A549 (cell line): ENCODE data around the gene ENO2. TPM values are rescaled to one million over a fixed set of nuclear protein-coding genes. Genes with fewer than 3 reads are reported as not detected.
A peak's percentile ranks its signal among the peaks of the same experiment; 100 is the strongest.

ENCODE experiments used
- ATAC-seq, 2 experiments: fragments of 200-7000 bp in 1 of 2; fragments of >200 bp in 1 of 2; cut with Nextera tagmentation in 1 of 2; cut with Tn5 transposase in 1 of 2; 3 replicates each; pipeline versions ENCODE4 v1.8.0 to v1.9.1; 2018 to 2020; ENCODE audit warnings: mild to moderate bottlenecking in 1 of 2, moderate library complexity in 1 of 2
- CTCF ChIA-PET: fragments of 300-600 bp; sonication (Branson Sonifier 250); formaldehyde crosslinking; extraction: SDS; loops from one replicate; lab custom pipeline; 2021; ENCODE audit warnings: antibody characterized with exemption, inconsistent platforms; lab: Yijun Ruan, JAX
- POLR2A ChIA-PET: fragments of 350-600 bp; formaldehyde crosslinking; extraction: SDS; loops from one replicate; lab custom pipeline; 2021; ENCODE audit warnings: antibody characterized with exemption, inconsistent platforms; lab: Yijun Ruan, JAX
- DNase-seq, 2 experiments: peaks; one replicate each; pipeline versions ENCODE4 v3.0.0 to v3.0.0-alpha.2; 2011 to 2016; ENCODE audit warnings: low read depth in 1 of 2, low spot score in 1 of 2
- FAIRE-seq: peaks from 2 replicates; lab custom pipeline; 2011; peaks lifted over from hg19 to GRCh38; lab: Jason Lieb, UNC
- H3K27ac ChIP-seq, 2 experiments: fragments of >200 bp; sonication (Bioruptor Twin); formaldehyde crosslinking; 3 replicates each; pipeline ENCODE4 v1.5.1; 2016 to 2017
- H3K4me1 ChIP-seq: fragments of >200 bp; sonication (Bioruptor Twin); formaldehyde crosslinking; 3 replicates; pipeline ENCODE4 v1.6.1; 2016
- H3K4me2 ChIP-seq: fragments of >200 bp; sonication (Bioruptor Twin); formaldehyde crosslinking; 3 replicates; pipeline ENCODE4 v1.6.1; 2016
- H3K4me3 ChIP-seq: fragments of >200 bp; sonication (Bioruptor Twin); formaldehyde crosslinking; 3 replicates; pipeline ENCODE4 v1.5.1; 2016
- H3K9me3 ChIP-seq: fragments of >200 bp; sonication (Bioruptor Twin); formaldehyde crosslinking; 3 replicates; pipeline ENCODE4 v1.6.1; 2016
- BCL3 ChIP-seq: fragments of >200 bp; sonication (Bioruptor Twin); formaldehyde crosslinking; IDR thresholded peaks from 3 replicates; pipeline ENCODE4 v1.6.1; 2016
- BHLHE40 ChIP-seq: IDR thresholded peaks from 2 replicates; pipeline ENCODE4 v1.6.1; 2012; ENCODE audit warnings: low read depth, low read length, inconsistent platforms
- CBX2 ChIP-seq: fragments of 200-600 bp; sonication (generic); IDR thresholded peaks from 2 replicates; pipeline ENCODE4 v1.6.1; 2016; ENCODE audit warnings: low read depth, mild to moderate bottlenecking, borderline replicate concordance
- CBX8 ChIP-seq: fragments of 200-600 bp; sonication (generic); IDR thresholded peaks from 2 replicates; pipeline ENCODE4 v1.6.1; 2016
- EHMT2 ChIP-seq: fragments of 200-600 bp; sonication (generic); IDR thresholded peaks from 2 replicates; pipeline ENCODE4 v1.6.1; 2016; ENCODE audit warnings: antibody characterized with exemption, low read depth, mild to moderate bottlenecking, moderate library complexity
- EP300 ChIP-seq, 2 experiments: fragments of >200 bp; sonication (Bioruptor Twin); formaldehyde crosslinking; IDR thresholded peaks; 2 replicates in 1 of 2; 3 replicates in 1 of 2; pipeline ENCODE4 v1.6.1; 2016 to 2017
- FOSL2 ChIP-seq, 2 experiments: fragments of 450-650 bp in 1 of 2; fragments of >200 bp in 1 of 2; sonication (Bioruptor Twin) in 1 of 2; formaldehyde crosslinking; IDR thresholded peaks; 2 replicates each; pipeline versions ENCODE4 v1.5.0 to v1.6.1; 2016 to 2020; ENCODE audit warnings: mild to moderate bottlenecking in 1 of 2, moderate library complexity in 1 of 2
- GATA3 ChIP-seq: IDR thresholded peaks from 2 replicates; pipeline ENCODE4 v1.6.1; 2012; ENCODE audit warnings: borderline replicate concordance
- HES2 ChIP-seq: fragments of >200 bp; sonication (Bioruptor Twin); formaldehyde crosslinking; IDR thresholded peaks from 2 replicates; pipeline ENCODE4 v1.6.1; 2016
- HEYL ChIP-seq: fragments of 250-450 bp; sonication (Bioruptor Pico); IDR thresholded peaks from 2 replicates; pipeline ENCODE4 v1.8.0; 2021; ENCODE audit warnings: mild to moderate bottlenecking, moderate library complexity
- HOXB13 ChIP-seq: fragments of 250-450 bp; sonication (Bioruptor Pico); IDR thresholded peaks from 2 replicates; pipeline ENCODE4 v1.5.0; 2020; ENCODE audit warnings: low read depth, mild to moderate bottlenecking, moderate library complexity
- JUNB ChIP-seq: fragments of >200 bp; sonication (Bioruptor Twin); formaldehyde crosslinking; IDR thresholded peaks from 2 replicates; pipeline ENCODE4 v1.6.1; 2016
- MAFK ChIP-seq: fragments of 450-650 bp; IDR thresholded peaks from 2 replicates; pipeline ENCODE4 v1.6.1; 2014; ENCODE audit not compliant: partially characterized antibody
- MAX ChIP-seq: IDR thresholded peaks from 2 replicates; pipeline ENCODE4 v1.6.1; 2012
- MYC ChIP-seq: IDR thresholded peaks from 2 replicates; pipeline ENCODE4 v1.6.1; 2012; ENCODE audit warnings: mild to moderate bottlenecking, inconsistent platforms, low read length, improper control_type of control experiment, borderline replicate concordance
- NFE2L2 ChIP-seq: fragments of 150-350 bp; conservative IDR thresholded peaks from 2 replicates; pipeline ENCODE4 v1.6.1; 2014; ENCODE audit warnings: low read length
- NPAS2 ChIP-seq: fragments of 250-450 bp; sonication (Bioruptor Pico); IDR thresholded peaks from 2 replicates; pipeline ENCODE4 v1.8.0; 2022; ENCODE audit warnings: mild to moderate bottlenecking, moderate library complexity, borderline replicate concordance
- PHF8 ChIP-seq: fragments of 200-600 bp; sonication (generic); IDR thresholded peaks from 2 replicates; pipeline ENCODE4 v1.6.1; 2016; ENCODE audit warnings: low read depth, mild to moderate bottlenecking, antibody characterized with exemption, moderate library complexity, borderline replicate concordance
- POLR2A ChIP-seq: IDR thresholded peaks from 2 replicates; pipeline ENCODE4 v1.6.1; 2012; ENCODE audit warnings: mild to moderate bottlenecking, low read length
- POLR2AphosphoS2 ChIP-seq: conservative IDR thresholded peaks from 2 replicates; pipeline ENCODE4 v1.6.1; 2012; ENCODE audit warnings: low read length, improper control_type of control experiment, inconsistent platforms
- RAD21 ChIP-seq, 2 experiments: fragments of >200 bp in 1 of 2; sonication (Bioruptor Twin) in 1 of 2; formaldehyde crosslinking in 1 of 2; IDR thresholded peaks in 1 of 2; conservative IDR thresholded peaks in 1 of 2; 2 replicates in 1 of 2; 3 replicates in 1 of 2; pipeline ENCODE4 v1.6.1; 2012 to 2018; ENCODE audit warnings: inconsistent platforms in 1 of 2
- REST ChIP-seq: fragments of 200-600 bp; sonication (generic); IDR thresholded peaks from 2 replicates; pipeline ENCODE4 v1.6.1; 2016; ENCODE audit warnings: antibody characterized with exemption, mild to moderate bottlenecking, moderate library complexity
- RFX5 ChIP-seq: fragments of 450-650 bp; IDR thresholded peaks from 2 replicates; pipeline ENCODE4 v1.7.1; 2014; ENCODE audit warnings: antibody characterized with exemption, mild to moderate bottlenecking, moderate library complexity
- RNF2 ChIP-seq: fragments of 200-600 bp; sonication (generic); IDR thresholded peaks from 2 replicates; pipeline ENCODE4 v1.6.1; 2016; ENCODE audit warnings: low read depth, mild to moderate bottlenecking, antibody characterized with exemption, moderate library complexity, borderline replicate concordance
- SREBF2 ChIP-seq: fragments of 450-650 bp; IDR thresholded peaks from 2 replicates; pipeline ENCODE4 v1.6.1; 2014; ENCODE audit warnings: mild to moderate bottlenecking, moderate library complexity
- TFCP2L1 ChIP-seq: fragments of 250-450 bp; sonication (Bioruptor Pico); IDR thresholded peaks from 2 replicates; pipeline ENCODE4 v1.5.0; 2021; ENCODE audit warnings: mild to moderate bottlenecking
- TP53 ChIP-seq: fragments of 250-450 bp; sonication (Bioruptor Pico); IDR thresholded peaks from 2 replicates; pipeline ENCODE4 v1.5.0; 2021; ENCODE audit warnings: mild to moderate bottlenecking, moderate library complexity
- USF2 ChIP-seq: fragments of 450-650 bp; IDR thresholded peaks from 2 replicates; pipeline ENCODE4 v1.6.1; 2014; ENCODE audit warnings: antibody characterized with exemption
- ZFP36 ChIP-seq: fragments of 450-650 bp; IDR thresholded peaks from 2 replicates; pipeline ENCODE4 v1.6.1; 2014; ENCODE audit warnings: borderline replicate concordance; ENCODE audit not compliant: partially characterized antibody
- WGBS: methylation state at CpG from one replicate; pipeline ENCODE4 v1.1.6; 2017; ENCODE audit errors: missing lambda C conversion rate; 5-methylcytosine and 5-hydroxymethylcytosine counted together
- polyA plus RNA-seq, 4 experiments: library from polyadenylated mRNA; depleted of rRNA in 3 of 4; stranded (reverse); fragments of >200 nt; fragmentation: RNase III in 1 of 4; extraction: RNeasy Plus Mini Kit Qiagen cat#74134 plus additional on column Dnase treatment in 1 of 4; gene quantifications; 2 replicates in 3 of 4; 3 replicates in 1 of 4; pipeline ENCODE4 v1.2.3, GENCODE V29; 2011 to 2017

Gene ENO2
- polyA plus RNA-seq, 2 of the 4 experiments (the other 2 are of a cell fraction), result 26.2 to 38.6 TPM

GRCh38 chr12:6871052-6871957, 43.1 kb upstream of the ENO2 start (continued):
- no peak for TF ChIP-seq TP53 (CRISPR knock-in tag)

GRCh38 chr12:6872073-6873048, 42.0 kb upstream of the ENO2 start:
- no peaks in the 10 kb centered on the region for H3K9me3 ChIP-seq
- no peak for TF ChIP-seq HEYL (CRISPR knock-in tag)
- TF ChIP-seq HOXB13 (CRISPR knock-in tag), result no peak
- TF ChIP-seq RFX5, result no peak
- no peak for TF ChIP-seq HES2
- TF ChIP-seq MAFK, result no peak
- no peak for TF ChIP-seq CBX8
- TF ChIP-seq REST, result no peak
- TF ChIP-seq NPAS2 (CRISPR knock-in tag), result no peak
- peak; percentile 60; the same call in 1 of the 2 replicates for TF ChIP-seq MYC
- no peak for TF ChIP-seq POLR2AphosphoS2
- no peak for TF ChIP-seq SREBF2
- no peak for TF ChIP-seq EHMT2
- no peak for TF ChIP-seq TFCP2L1 (CRISPR knock-in tag)
- peak; percentile 59 for TF ChIP-seq POLR2A
- TF ChIP-seq EP300 (IDR thresholded peaks at IDR 0.05), result no peak
- TF ChIP-seq MAX, result peak; percentile 93
- no peak for TF ChIP-seq USF2
- peak; percentile 39; the same call in 2 of the 3 replicates for TF ChIP-seq BCL3
- TF ChIP-seq FOSL2 (IDR thresholded peaks at IDR 0.05), result no peak
- no peak for TF ChIP-seq FOSL2 (CRISPR knock-in tag; IDR thresholded peaks at IDR 0.05)
- TF ChIP-seq ZFP36, result no peak
- no peak for TF ChIP-seq NFE2L2
- TF ChIP-seq CBX2, result no peak
- 0 out of 2 replicates have a peak, but pooled peaks have one; percentile 75 for TF ChIP-seq RNF2
- no peak for TF ChIP-seq JUNB
- TF ChIP-seq TP53 (CRISPR knock-in tag), result no peak
- peak; percentile 27; the same call in 1 of the 2 replicates for TF ChIP-seq PHF8
- TF ChIP-seq BHLHE40, result no peak
- peak; percentile 25; the same call in 1 of the 2 replicates for TF ChIP-seq GATA3
- TF ChIP-seq RAD21 (conservative IDR thresholded peaks at IDR 0.05 in 1 of 2, IDR thresholded peaks at IDR 0.05 in 1 of 2), result peak; percentile 65 to 70

More at GRCh38 chr12:6872073-6873048, 42.0 kb upstream of the ENO2 start:
- DNase-seq (peak; percentile 78 to 81), FAIRE-seq (no peak), ATAC-seq (peak; percentile 52 to 70)
- peak overlapping the region; percentile 93 to 94 for H3K27ac ChIP-seq
- H3K4me1 ChIP-seq, result peaks cover 42% of the 10 kb centered on the region
- WGBS, result 2% methylated on average over 31 of the region's 40 CpGs
- ChIA-PET CTCF (interaction anchor here (0.5 to 17.9 kb wide), 38 partner anchors 9 to 417 kb away, joined by 3 to 399 read pairs (median 6); partner anchors contain the start of genes ATN1, C12orf57, C1RL and CDCA3), POLR2A (interaction anchor here (0.6 to 6.0 kb wide), 19 partner anchors 10 to 333 kb away, joined by 3 to 105 read pairs (median 4); partner anchors contain the start of genes C12orf57, CDCA3, COPS7A and ENO2)
- H3K4me2 ChIP-seq, result peak overlapping the region; percentile 100
- peak overlapping the region; percentile 77 for H3K4me3 ChIP-seq
